DMS 273 (cell line): ENCODE data around the gene ADARB2.
"Not testable (repeated sequence)": the region's sequence is repeated elsewhere in the genome, so short reads cannot be mapped to it uniquely, and the experiment has no call there.

Experiments
- DNase-seq: peaks from one replicate; lab custom pipeline; 2025; ENCODE audit not compliant: unreplicated experiment; lab: John Stamatoyannopoulos, UW

The ADARB2 gene

GRCh38 chr10:1617376-1618317, 119.7 kb downstream of the ADARB2 start:
- not testable (repeated sequence) for DNase-seq

DNA sequence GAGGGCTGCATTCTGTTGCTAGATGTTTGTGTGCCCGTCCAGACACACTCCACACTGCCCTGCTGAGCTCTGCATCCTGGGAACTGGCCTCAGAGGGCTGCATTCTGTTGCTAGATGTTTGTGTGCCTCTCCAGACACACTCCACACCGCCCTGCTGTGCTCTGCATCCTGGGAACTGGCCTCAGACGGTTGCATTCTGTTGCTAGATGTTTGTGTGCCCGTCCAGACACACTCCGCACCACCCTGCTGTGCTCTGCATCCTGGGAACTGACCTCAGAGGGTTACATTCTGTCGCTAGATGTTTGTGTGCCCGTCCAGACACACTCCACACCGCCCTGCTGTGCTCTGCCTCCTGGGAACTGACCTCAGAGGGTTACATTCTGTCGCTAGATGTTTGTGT, 120.6 kb downstream of the ADARB2 start:
- not testable (repeated sequence) for DNase-seq

GRCh38 chr10:1615186-1615954, 122.0 kb downstream of the ADARB2 start:
- DNase-seq: no peak

- DNase-seq: no peak
Observed at GRCh38 chr10:1613511-1613910, 123.8 kb downstream of the ADARB2 start.

DNA sequence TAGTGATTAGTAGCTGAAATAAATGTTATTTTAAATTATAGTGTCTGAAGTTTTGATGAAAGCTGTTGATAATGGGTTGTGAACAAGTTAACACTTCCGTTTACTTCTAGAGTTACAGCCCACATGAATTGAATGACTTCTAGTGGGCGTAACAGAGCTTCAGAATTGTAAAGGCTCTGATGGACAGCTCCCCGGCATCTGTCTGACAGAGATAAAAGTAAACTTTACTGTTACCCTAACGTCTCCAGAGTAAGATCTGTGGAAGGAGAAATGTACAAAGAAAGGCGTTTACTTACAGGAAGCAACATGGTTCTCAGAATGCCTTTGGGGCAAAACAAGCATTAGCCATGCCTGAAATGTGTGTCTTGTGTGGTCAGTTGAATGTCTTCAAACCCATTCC, 124.4 kb downstream of the ADARB2 start:
- no peak for DNase-seq

DNA sequence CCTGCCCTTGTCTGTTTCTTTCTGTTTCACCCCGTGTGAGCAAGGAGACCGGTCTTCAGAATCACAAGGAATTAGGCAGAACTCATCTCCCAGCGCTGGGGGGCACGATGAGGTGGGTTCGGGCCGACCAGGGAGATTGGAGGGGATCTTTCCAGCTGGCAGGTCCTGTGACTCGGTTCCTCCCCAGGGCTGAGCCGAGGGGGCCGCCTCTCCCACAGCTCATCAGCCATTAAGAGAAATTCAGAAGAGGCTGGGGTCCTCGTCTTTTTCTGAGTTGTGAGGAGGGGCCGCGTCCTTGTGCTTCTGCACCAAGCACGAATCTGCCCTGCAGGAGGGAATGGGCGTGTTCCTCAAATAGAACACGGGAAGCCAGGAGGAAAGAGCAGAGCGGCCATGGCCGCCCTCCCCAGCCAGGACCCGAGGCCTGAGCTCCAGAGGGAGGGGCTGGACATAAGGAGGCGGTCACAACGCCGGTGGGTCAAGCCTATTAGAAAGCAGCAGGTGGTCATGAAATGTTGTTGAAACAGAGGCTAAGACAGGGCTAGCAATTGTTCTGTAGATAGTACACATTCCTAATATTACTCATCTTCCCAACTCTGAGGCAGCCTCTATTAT, 125.3 kb downstream of the ADARB2 start:
- no peak for DNase-seq

GRCh38 chr10:1610986-1611770, 126.1 kb downstream of the ADARB2 start:
- DNase-seq: no peak

DNA sequence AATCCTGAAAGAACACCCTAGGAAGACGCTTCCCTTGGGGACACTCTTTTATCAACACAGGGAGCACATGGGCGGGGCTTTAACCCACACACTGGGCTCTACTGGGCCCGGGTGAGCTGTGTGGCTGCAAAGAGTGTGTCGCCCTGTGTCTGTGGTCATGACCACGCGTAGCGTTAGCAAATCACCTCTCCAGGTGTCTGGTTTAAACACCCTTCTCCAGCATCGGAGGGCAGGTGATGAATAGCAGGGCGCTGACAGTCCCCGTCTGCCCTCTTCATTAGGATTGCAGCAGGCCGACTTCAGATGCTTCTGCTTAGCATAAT, 127.7 kb downstream of the ADARB2 start:
- DNase-seq: no peak

DNA sequence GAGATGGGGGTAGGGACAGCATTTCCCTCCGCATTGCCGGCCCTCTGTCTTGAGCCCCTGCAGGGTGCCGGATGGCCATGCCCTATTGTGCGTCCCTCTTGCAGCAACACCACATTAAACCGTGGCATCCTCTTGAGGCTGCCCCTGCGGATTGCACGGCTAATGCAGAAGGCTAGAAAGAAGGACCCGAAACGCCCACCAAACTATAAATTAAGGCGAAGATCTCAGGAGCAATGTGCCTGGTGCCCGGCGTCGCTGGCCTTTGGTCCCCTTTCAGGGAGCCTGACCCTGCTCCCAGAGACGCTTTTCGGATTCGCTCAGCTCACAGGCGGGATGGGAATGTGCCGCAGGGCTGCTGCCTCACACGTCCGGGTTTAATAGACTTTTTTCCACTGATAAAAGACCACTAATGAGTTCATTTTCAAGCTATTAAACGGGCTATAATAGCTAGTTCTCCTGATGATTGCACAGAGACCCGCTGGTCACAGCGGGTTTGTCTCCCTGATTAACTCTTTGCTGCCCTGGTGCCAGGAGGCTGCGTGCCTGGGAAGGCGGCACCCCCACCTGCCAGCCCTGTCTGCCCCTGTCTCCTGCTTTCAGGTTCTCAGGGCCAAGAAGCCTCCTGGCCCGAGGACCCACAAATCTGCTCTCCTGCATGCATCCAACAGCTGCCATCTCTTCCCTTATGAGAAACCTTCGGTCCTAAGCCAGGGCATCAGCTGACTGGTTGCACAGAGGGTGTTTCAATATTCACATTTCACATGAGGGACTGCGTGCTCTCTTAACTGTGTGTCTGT, 128.3 kb downstream of the ADARB2 start:
- no peak for DNase-seq

DNA sequence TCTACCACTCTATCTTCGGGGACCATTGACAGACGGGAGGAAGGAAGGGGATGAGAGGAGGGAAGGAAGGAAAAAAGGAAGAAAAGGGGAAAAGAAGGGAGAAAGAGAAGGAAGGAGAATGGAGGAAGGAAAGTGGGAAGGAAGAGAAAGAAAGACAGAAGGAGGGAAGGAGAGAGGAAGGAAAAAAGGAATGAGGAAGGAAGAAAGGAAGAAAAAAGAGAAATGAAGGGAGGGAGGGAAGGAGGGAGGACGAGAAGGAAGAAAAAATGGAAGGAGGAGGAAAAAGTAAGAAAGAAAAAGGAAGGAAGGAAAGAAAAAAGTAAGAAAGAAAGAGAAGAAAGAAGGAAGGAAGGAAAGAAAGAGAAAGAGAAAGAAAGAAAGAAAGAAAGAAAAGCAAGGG, 128.9 kb downstream of the ADARB2 start:
- DNase-seq: no peak

DNA sequence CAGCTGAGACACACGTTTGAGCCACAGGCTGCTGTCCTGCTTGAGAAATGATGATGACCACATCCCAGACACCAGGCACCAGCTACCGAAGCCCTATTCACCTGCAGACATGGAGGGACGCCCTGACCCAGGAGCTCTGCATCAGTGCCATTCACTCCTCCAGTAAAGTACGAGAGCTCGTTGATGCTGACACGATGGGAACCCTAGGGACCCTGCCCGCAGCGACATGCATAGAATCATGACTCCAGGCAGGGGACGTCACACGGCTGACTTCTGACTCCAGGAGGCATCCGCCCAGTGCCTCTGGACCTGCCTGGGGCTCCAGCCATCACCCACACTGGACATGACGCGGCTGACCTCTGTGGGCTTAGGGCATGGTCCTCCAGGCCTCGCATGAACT, 129.9 kb downstream of the ADARB2 start:
- no peak for DNase-seq

GRCh38 chr10:1605999-1606940, 131.1 kb downstream of the ADARB2 start:
- no peak for DNase-seq

- DNase-seq: no peak
Observed at GRCh38 chr10:1605121-1605520, 132.2 kb downstream of the ADARB2 start.

DNA sequence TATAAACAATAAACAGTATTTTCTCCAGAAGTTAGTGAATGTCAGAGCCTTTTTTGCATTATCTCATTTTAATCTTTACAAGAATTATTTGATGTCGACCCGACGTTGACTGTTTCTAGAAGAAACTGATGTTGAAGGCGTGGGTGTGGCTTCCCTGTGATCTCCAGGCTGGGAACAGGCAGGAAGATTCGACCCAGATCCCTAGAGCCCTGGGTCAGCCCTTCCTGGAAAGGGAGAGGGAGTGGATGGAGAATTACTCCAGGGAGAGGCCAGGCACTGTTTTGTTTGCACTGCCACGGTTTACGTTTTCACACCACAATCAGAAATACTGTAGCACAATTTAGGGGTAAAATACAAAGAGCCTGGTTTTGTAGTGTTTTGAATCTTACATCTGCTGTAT, 133.1 kb downstream of the ADARB2 start:
- DNase-seq: no peak

- no peak for DNase-seq
Observed at GRCh38 chr10:1603181-1603580, 134.1 kb downstream of the ADARB2 start.

GRCh38 chr10:1602037-1602484, 135.3 kb downstream of the ADARB2 start:
- DNase-seq: no peak

DNA sequence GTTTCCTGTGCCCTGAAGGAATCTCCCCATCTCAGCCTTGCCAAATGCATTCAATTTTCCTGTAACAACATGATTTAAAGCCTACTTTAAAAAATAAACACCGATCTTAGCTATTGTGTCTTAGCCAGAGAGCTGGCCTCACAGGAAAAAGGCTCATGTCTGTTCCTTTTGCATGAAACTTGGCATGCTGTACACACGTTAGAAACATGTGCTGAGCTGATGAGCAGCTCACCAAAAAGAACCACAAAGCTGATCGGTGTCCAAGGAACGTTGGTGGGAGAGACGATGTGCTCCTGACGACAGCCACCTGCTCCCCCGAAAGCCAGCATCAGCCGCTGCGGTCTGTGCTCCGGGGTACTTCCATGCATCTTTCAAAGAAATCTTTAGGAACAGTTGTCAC, 135.9 kb downstream of the ADARB2 start:
- DNase-seq: no peak

DNA sequence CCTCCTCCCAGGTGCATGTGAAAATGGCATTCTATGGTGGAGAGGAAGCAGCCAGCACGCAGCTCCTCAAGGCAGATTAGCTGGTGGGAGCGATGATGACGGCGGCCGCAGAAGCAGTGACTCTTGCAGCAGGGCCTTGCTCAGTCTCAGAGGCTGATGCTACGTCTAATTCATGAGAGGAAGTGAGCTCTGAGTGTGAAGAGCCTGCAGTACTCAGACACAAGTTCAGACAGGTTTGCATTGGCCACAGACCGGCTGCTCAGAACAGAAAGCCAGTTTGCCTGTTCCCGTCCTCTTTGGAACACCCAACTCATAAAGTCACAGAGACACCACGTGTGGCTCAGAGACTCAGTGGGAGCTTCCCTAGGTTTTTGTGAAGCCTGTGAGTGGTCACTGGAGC, 136.5 kb downstream of the ADARB2 start:
- no peak for DNase-seq
